ENCODE data around the gene BLOC1S5. TPM values are rescaled to one million over a fixed set of nuclear protein-coding genes. Genes with fewer than 3 reads are reported as not detected.
"Not testable (repeated sequence)": the region's sequence is repeated elsewhere in the genome, so short reads cannot be mapped to it uniquely, and the experiment has no call there.

The BLOC1S5 gene
- total RNA-seq, 1 donor from 2014 or later: 10.2 TPM

DNA sequence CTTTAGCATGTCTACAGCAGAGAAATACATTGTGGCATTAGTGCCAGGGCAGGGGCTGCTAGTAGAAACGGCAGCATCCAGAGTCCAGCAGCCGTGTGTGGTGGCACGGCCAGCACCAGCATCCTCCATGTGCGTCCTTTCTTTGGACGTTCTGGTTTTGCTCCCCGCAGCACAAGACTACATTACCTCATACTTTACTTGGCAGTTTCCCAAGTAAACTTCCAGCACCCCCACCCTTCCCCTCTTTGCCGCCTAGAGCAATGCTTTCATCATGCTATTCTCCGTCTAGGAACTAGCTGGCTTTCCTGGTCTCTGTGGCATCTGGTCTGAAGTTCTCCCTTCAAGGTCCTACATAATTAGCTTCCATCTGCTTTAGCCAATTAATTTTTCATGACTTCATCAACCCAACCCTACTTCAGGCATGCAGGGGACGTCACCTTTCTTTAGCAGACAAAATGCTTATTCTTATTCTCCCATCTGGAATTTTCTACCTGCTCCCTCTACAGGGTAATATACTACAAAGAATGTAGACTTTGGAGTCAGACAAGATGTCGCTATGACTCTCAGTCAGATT is 67.6 kb downstream of the BLOC1S5 start:
- no peak for DNase-seq (ENCODE audit: low spot score)

DNA sequence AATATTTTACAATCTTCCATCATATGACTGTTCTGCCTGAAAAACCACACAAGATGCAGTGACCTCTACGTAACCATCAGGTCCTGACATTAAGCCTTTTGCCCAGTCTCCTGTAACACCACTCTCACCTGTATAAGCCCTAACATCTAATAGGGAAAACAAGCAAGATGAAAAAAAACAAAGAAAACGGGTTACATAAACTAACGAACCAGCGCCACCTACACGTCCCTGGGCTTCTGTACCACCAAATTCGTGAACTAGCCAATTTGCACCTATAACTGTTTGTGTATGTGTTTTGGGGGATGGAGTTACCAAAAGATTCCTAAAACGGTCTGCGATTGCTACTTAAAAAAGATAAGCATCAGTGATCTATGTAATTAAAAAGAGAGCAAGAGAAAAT is 70.2 kb downstream of the BLOC1S5 start:
- DNase-seq (ENCODE audit: low spot score): no peak

DNA sequence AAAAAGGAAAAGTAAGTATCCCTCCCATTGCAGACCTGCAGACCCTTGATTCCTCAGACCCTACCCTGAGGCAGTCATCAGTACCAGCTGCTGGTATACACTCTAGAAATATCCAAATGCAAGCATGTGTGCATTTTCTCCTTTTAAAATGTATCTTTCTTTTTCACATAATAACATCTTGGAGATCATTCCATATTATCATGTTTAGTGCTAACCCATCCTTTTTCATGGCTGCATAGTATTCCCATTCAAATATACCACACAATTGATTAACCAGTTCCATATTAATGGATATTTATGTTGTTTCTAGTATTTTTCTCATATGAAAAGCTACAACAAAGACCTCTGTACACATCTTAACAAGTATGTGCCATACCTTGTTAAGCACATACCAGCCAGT is 70.8 kb downstream of the BLOC1S5 start:
- DNase-seq (ENCODE audit: low spot score): no peak

DNA sequence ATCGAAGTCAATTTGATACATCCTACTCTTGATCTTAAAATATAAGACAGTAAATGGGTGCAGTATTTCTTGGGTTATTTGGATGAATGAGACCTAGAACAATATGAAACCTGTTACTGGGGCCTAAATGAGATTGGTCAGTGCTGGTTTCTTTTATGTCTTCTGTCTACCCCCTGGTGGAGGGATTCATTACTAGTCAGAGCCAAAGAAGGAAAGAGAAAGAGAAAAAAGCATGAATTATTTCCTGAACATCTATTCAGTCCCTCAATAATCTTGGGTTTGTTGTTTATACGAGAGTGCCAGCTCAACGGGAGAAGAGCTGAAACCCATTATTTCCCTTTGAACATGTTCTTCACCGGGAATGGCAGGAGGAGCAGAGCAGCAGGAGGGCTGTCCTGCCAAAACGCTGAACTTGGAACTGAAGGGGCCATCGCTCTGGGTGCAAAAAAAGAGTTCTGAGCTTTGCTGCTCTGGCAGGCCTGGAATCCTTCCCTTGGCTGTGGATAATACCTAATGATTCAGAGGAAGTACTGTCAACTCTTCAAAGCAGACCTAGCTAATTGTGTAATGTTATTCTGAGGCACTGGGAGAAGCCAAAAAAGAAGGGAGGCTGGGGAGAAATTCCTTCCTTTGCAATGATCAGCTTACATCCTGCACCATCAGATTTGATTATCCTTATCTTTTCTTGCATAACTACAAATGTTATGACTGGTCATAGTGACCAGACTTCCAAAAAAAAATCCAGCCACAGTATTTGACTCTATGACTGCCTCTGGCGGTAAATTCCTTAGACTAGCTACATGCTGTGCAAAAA is 72.0 kb downstream of the BLOC1S5 start:
- no peak for DNase-seq (ENCODE audit: low spot score)

DNA sequence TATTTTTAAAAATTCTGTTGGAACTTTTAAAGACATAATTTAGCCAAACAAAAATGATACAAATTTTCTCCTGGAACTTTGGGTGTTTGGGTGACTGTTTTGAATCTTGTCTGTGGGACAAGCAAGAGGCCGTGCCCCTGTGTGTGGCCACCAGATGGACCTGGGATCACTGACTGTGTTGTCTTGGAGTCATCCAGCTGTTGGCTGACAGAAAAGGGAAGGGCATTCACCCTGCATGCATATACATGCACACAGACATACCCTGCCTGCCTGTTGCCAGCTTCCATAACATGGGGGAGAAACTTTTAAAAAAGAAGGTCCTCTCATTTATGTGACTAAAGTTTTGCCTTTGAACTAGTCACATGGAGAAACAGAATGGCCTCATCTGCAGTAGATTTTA is 72.7 kb downstream of the BLOC1S5 start:
- no peak for DNase-seq (ENCODE audit: low spot score)

DNA sequence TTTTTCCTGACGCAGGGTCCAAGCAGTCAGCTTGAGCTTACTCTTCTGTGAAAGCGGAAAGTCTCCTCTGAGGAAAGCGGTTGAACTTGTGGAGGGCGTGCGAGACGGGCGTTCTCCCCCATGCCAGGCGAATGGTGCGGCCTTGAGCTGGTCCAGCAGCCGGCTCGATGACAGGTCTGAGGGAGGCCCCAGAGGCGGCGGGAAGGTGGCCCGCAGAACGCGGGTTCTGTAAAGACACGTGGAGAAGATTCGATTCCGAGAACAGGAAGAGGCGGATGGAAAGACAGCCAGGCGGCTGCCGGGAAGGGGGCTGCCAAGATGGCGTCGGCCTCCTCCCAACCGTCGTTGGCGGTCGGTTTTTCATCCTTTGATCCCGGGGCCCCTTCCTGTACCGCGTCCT is 78.0 kb downstream of the BLOC1S5 start:
- DNase-seq (ENCODE audit: low spot score): no peak

DNA sequence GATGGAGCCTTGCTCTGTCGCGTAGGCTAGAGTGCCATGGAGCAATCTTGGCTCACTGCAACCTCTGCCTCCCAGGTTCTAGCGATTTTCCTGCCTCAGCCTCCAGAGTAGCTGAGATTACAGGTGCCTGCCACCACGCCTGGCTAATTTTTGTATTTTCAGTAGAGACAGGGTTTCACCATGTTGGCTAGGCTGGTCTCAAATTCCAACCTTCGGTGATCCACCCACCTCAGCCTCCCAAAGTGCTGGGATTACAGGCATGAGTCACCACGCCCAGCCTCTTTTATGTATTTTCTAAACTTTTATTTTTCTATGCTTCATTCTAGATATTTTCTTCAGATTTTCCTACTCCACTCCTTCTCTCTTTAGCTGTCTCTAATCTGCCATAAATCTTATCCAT is 80.2 kb downstream of the BLOC1S5 start:
- DNase-seq (ENCODE audit: low spot score): not testable (repeated sequence)

DNA sequence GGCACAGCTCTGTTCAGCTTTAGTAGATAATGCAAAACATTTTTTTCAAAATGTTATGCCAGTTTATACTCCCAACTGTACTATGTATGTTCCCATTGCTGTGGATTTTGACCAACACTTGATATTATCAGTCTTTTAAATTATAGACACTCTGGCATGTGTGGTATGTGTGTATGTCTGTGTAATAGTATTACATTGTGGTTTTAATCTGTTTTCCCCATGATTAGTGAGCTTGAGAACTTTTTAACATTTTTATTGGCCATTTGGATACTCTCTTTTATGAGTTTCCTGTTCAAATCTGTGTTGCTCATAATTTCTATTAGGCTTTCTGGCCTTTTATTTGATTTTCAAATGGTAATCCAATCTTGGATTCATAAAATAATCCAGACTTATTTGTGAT is 84.4 kb downstream of the BLOC1S5 start:
- no peak for DNase-seq (ENCODE audit: low spot score)

DNA sequence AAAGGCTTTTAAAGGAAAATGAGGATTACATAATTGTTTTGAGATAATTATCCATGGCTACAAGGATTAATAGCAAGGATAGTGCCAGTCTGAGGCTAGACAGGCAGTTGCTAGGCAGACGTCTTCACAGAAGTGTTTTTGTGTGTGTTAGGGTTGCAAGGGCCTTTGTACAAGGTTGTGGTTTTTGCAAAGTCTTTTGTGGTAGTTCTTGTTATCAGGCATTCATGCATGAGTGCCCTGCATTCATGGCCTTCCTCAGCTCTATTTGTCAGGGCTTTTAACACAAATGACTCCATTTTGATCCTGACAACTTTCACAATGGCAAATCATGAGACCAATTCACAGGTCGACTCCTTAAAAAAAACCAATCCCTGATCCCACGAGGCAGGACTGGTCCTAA is 85.5 kb downstream of the BLOC1S5 start:
- DNase-seq (ENCODE audit: low spot score): no peak

DNA sequence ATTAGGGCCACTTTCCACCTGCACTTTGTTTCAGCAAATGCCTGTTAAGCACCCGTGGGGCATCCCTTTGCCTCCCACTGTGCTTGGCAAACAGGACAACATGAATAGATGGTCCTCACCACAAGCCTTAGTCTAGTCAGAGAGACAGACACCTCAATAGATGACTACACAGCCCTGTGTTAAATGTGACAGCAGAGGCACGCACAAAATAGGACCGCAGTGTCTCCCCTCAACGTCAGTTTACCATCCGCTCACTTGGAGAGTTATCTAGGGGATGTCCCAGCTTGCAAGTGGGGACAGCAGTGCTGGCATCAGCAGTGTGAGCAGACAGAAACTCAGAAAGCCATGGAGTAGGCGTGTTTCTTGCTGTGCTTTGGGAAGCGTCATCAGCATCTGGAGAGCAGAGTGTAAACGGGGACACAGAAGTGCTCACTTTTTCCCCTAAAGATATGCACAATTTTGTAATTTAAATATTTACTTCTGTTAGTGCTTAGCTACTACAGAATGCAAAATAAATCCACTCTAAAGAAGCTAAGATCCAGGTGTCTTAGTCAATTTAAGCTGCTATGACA is 87.6 kb downstream of the BLOC1S5 start:
- no peak for DNase-seq (ENCODE audit: low spot score)

DNA sequence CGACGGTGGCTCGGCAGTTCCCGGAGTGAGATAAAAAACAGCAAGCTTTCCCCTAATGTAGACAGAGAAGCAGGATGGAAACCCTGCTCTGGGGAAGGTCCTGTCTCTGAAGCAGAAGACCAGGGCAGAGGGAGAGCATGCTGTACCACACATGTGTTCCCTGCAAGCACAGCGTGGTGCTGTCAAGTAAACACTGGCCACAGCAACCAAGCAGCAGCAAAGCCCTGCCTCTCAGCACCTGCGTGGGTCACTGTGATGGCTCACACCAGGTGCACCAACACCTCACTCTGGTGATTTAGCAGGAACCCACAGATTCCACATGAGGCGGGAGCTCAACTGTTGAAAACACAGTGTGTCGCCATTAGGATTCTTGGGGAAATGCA is 88.4 kb downstream of the BLOC1S5 start:
- no peak for DNase-seq (ENCODE audit: low spot score)

DNA sequence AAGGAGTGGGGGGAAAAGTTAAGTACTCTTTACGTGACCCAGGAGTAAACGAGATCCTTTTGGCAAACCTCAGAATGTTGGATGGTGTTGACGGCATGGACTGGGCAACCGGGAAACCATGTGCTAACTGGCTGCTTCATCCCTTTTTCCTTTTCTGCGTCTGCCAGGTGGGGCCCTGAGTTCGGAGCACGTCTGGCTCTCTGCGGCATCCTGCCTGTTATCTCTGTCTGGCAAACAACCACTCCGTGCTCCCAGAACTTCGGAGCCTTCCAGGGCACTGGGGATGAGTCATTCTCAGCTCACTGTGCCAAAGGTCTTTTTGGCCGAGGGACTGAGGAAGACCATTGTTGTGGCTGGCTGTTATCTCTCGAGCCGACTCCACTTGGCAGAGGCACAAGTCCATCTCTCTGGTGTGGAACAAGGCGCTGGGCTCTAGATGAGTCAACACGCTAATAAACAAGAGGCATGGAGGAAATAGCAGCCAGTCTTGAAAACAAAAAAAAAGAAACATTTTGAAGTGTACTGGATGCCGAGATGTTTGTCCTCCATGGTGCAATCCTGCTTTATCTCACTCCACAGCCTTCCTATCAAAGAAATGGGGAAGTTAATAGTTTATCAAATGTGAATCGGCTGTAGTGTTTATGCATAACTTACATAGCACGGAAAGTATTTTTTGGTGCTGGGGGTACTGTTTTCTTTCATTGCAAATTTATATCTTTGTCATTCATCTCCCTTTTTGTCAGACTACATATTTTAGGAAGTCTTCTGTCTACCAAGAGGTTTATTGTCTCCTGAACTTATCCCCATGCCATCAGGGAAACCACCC is 89.0 kb downstream of the BLOC1S5 start:
- peak; percentile 91 for DNase-seq (ENCODE audit: low spot score)

DNA sequence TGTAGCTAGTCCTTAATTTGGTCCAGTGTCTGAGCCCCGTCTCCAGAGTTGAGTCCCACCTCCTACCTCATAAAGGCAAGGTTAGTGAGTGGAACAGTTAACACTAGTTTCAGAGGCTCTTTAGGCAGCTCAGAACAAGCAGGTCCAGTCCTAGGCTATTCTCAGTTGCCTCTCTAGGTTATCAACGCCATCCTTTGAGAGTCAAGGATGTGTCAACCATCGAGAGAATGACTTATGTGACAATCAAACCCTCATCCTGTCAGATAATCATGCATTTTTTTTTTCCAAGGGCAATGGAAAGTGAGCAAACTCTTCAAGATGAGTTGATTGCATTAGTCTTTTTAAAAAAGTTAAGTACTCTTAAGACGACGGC is 89.6 kb downstream of the BLOC1S5 start:
- no peak for DNase-seq (ENCODE audit: low spot score)

DNA sequence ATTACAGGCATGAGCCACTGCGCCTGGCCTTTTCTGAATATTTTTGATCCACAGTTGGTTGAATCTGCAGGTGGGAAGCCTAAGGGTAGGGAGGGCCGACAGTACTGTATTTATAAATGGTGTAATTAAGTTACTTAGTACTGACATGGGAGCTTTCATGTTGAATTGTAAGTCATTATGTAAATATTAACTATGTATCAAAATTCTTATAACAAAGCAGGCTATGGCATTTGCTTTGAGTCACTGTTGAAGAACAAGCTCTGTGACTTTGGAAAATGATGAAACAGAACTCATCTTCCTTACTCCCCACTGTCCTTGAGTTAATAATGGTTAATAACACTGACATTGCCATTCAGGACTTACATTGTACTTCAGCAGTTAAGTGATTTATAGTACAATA is 90.6 kb downstream of the BLOC1S5 start:
- no peak for DNase-seq (ENCODE audit: low spot score)

DNA sequence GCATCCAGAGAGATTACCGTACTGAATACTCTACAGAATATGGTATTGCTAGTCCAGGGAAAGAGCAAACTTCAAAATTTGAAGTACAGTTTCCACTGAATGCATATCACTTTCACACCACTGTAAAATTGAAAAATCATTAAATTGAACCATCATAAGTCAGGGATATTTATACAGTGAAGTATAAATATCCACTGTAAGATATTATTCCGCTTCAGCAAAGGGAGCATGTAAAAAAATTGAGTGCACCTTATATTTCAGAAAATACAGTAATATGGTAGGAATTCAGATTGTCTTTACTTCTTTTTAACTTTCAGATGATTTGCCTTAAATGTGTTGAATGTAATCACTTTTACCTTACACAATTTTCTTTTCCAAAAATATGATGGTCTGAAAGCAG is 92.7 kb downstream of the BLOC1S5 start:
- DNase-seq (ENCODE audit: low spot score): no peak

DNA sequence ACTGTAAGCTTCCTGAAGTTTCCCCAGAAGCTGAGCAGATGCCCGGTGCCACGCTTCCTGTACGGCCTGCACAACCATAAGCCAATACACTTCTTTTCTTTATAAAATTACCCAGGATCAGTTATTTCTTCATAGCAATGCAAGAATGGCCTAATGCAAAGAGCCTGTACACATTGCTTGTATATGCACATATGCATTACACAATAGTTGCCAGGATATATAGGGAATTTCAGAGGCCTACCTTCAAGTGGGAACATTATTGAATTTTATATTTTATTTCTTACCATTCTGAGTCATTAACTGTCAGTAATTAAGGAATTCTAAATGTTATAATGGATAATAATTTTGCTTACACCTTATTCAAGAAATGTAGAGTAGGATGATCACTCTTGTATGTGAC is 93.6 kb downstream of the BLOC1S5 start:
- DNase-seq (ENCODE audit: low spot score): no peak

Other genes with a start within 250 kb of the BLOC1S5 start
- gene TXNDC5, start 153.6 kb downstream of the BLOC1S5 start, total RNA-seq: 153 TPM
- 12.7 TPM for gene EEF1E1, start 38.2 kb upstream of the BLOC1S5 start, total RNA-seq

Measured in mesenteric fat pad (tissue), 1 donor.